Central memory CD4-positive, alpha-beta T cell (primary cell): Measurements from ENCODE around the gene EML3.
"Not testable (repeated sequence)": the region's sequence is repeated elsewhere in the genome, so short reads cannot be mapped to it uniquely, and the experiment has no call there.

Source experiments
- DNase-seq: peaks from one replicate; pipeline ENCODE4 v3.0.0; 2022

The EML3 gene

DNA sequence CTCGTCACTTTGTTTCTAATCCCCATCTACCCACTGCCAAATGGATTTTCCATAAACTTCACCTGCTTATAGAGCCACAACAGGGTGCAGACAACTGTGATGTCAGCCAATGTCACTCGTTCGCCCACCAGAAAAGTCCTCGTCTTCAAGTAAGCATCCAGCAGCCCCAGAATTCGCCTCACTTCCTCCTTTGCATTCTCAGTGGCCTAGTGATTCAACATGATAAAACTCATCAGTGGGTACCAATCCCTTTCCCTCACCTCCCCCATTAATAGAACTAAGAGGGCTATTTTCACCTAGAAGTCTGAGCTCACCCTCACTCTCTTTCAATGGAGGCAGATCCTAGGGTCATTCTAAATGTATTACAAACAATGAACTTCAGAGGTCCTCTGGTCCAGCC is 41.7 kb downstream of the EML3 start:
- not testable (repeated sequence) for DNase-seq

DNA sequence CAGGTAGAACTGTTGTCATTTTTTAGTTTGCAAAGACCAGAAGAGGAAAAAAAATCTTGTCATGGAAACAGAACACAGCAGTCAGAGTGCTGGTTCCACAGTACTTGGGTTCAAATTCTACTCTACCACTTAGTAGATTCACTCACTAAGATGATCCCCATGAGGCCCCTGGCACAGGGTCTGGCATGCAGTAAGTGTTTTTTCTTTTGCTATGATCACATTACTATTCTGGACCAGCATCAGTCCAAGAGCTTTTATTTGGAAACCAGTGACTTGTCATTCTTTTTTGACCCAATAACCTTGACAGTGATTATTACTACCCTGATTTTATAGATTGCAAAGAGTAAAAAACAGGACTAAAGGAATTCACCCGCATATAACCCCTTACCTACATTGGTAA is 43.0 kb downstream of the EML3 start:
- DNase-seq: no peak

DNA sequence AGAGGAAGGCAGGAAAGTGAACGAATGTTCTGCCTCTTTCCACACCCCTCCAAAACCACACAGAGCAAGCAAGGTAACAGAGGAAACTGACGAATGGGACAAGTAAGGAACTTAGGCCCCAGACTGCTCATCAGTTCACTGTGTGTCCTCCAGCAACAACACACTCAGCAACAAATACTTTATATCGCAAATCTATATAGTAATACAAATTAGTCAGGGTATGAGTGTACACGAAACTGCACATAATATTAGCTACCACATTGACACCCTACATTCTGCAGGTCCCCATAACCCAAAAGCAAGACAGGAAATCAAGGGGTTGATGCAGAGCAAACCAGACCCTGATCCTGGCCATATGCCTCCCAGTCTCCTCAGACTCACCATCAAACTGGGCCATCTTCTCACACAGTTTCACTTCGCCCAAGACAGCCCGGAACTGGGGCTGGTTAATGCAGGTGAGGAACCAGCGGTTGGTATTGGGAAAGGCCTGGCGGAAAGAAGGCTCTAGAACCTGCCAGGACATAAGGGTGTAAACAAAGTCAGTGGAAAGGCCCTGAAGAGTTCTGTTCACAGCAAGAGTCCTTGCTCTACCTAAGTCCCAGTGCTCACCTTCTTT is 45.4 kb downstream of the EML3 start:
- no peak for DNase-seq

DNA sequence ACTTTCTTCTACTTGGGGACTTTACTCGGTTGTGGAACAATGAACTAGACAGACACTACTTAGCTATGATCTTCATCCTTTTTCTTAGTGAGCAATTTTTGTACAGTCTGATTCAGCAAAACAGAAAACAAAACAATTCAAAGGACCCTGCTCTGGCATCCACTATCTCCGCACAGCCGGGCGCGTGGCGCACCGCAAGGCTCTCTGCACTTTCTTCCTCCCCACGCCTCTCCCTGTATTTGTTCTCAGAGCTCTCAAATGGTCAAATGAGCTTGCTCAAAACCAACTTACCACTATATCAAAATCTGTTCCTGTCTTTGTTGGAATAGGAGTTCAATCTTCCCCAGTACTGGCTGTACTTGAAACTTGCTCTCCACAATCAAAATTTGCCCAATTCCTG is 46.3 kb downstream of the EML3 start:
- no peak for DNase-seq

DNA sequence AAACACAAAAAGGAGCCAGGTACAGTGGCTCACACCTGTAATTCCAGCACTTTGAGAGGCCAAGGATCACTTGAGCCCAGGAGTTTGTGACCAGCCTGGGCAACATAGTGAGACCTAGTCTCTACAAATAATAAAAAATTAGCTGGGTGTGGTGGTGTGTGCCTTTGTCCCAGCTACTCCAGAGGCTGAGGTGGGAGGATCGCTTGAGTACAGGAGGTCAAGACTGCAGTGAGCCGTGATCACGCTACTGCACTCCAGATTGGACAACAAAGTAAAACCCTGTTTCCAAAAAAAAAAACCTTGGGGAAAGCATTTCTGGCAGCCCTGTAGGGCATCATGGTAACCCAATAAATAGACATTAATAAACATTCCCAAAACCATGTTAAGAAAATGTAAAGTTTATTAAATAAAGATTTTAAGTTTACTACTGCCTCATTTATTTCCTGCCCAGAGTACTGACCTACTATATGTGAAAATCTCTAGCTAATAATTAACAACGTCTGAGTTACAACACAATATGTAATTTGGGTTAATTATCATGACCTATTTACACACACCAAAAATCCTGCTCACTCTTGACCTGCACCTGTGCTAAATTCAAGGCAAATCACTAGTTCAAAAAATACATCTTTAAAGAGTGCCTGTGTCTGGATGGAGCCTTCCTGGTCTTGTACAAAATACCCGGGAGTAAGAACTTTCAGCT is 47.3 kb downstream of the EML3 start:
- no peak for DNase-seq

DNA sequence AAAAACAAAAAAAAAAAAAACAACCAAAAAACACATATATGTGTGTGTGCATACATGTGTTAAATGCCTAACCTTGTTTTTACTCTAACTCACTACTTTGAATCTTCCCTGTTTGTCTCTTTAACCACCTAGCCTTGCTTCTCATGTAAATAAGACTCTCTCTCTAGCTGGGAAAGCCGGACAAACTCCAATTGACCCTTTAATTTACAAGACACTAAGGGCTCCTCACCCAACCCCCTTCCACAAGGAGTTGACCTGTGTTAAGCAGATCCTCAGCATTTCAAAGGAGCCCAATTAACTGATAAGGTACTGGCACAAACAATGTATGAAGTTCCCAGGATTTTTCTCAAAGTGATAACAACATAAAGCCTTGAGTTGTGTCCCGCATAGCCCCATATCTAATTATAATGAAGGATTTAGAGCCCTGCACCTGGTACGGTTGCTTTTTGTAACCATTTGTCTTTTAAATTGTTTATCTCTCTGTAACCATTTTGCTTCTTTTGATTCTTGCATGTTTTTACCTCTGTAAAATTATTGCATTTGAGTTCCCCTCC is 50.8 kb downstream of the EML3 start:
- not testable (repeated sequence) for DNase-seq

DNA sequence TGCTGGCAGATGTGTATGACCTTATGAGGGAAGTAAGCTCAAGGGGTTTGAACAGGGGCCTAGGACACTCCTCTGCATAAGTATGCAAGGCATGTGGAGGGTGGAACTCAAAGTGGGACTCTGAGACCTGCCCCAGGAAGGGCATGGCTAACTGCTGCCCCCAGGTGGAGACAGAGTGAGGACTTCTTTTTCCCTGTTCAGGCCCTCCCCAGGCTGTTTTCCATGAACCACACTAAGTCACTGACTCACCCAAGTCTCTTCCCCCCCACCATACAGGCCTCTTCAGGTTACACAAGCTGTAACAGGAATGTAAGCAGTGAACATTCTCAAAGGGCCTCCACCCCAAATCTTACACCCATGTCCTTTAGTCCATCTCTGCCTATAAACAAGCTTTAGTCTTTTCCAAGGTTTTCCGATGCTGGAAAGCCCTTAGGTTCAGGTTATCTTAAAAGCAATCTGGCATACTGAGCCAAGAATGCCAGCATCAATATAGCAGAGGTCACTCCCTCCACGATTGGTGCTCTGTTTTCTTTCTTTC is 51.9 kb downstream of the EML3 start:
- peak; percentile 74 for DNase-seq

DNA sequence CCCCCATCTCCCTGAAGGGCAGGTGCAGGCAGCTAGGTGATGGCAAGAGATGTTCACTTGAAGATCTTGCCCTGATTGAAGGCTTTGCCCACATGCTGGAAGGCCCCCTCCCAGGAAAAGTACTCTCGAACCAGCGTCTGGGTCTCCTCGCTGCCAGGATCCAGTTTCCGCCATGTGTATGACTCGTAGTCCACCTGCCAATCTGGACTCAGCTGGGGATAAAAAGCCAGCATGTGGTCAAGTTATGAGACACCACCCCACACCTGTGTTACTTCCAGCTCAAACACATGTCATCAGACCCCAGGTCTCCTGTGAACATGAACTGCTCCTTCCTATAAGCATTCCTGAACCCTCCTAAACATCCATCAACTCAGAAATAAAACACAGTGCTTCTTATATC is 52.9 kb downstream of the EML3 start:
- DNase-seq: not testable (repeated sequence)

DNA sequence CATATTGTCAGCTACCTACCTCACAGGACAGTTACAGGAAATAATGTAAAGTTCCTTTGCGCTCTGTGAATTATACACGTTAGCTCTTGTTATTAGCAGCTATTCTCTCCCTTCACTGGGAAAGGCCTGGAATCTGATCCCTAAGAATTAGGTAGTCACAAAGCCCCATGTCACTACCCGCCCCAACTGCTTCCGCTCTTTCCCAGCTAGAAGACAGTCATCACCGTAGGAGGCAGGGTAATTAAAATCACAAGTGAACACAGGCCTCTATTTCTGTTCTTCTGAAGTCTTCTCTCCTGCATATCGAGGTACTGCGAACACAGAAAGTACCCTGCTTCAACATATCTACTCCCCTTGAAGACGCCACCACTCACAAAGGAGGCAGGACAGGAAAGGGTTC is 53.4 kb downstream of the EML3 start:
- DNase-seq: no peak

DNA sequence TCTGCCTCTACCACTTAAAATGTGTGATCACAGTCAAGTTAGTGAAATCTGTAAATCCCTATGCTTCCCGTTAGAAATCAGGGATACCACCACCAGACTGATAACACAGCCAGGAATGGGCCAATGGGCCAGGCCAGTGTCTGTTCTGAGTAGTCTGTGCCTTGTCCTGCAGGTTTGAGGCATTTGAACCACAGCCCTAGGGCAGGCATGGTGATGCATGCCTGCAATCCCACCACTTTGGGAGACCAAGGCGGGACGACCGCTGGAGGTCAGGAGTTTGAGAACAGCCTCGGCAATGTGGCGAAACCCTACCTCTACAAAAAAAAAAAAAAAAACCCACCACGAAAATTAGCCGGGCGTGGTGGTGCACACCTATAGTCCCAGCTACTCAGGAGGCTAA is 53.9 kb downstream of the EML3 start:
- DNase-seq: no peak

DNA sequence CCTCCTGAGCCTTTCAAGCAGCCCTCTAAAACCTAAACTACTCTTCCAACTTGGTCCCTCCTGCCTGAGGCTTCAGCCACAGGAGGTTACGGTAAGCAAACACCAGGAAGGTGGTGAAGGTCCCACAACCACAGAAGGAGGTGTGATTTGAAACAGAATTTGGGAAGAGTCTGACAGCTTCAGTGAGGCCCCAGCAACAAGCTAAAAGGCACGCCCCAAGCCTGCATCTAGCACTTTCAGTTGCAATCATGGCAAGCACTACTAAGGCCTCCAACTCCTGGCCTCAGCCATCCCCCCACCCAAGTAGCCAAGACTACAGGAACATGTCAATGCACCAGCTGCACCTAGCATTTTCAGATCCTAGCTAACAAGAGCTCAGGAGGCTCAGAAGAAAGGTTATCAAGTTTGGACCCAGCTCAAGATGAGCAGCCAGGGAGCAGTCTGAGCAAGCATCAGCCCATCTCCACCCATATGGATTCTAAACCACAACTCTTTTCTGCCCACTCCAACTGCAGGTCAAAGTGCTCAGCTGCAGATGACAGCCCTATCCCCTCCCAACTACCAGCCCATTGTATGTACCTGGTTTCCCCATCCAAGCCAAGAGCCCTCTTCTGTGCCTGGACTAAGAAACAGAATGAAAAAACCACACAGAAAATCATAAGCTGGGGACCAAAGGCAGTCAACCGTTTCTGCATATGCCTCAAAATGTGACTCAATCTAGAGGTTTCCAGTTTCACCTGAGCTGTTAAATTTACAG is 55.5 kb downstream of the EML3 start:
- peak; percentile 72 for DNase-seq

DNA sequence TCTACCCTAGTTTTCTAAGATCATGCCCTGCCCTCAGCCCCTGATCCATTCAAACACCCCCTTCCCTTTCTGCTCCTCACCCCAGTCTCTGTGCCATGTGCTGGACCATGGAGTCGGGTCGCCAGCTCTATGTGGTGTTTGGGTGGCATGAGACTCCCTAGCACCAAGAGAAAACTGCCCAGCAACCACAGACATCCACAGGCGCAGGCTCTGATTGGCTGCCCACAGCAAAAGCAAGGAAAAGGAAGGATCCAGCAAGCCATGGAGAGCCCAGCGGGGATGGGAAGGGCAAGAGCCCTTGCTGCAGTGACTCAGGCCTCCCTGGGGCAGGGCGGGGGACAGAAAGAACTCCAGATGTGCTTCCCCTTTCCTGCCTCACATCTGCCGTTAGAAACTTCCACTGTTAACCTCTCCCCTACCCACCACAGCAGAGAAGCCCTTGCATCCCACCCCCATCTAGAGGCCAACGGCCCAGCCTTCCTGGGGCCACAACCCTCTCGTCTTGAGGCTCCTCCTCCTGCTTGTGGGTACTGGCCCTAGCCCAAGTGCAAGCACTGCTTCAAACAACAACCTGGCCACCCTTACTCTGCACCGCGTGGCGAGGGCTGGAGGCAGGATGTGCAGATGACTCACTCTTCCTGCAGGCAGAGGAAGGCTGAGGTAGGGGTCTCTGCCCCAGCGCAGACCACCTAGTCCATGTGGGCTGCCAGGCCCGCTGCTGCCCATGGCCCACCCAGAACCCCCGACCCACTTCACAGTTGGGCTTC is 56.3 kb downstream of the EML3 start:
- DNase-seq: peak; percentile 86

DNA sequence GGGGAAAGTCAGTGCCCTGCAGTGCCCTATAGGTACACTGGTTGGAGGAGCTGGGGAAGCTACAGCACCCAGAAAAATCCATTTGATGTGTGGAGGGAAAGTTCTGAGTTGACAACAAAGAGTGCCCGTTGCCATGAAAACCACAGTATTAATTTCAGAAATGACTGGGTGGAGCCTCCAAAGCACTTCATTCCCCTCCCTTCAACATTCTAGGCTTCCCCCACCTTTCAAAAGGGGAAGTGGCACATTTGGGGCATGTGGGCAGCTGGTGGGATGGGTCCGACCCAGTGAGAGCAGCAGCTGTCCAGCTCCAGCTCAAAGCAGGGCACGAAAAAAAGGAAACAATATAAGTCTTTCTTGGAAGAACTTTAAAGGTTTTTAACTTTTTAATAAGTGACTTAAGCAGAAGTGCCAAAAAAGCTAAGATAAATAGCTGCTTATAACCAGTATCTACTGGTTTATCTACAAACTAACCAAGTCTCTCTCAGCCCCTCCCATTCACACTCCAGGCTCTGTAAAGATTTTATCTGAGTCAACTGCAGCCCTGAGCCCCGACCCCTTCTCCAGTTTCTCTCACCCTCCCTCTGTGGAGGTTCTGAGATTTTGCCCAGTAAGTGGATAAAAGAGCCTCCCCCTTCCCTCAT is 57.0 kb downstream of the EML3 start:
- peak; percentile 92 for DNase-seq

DNA sequence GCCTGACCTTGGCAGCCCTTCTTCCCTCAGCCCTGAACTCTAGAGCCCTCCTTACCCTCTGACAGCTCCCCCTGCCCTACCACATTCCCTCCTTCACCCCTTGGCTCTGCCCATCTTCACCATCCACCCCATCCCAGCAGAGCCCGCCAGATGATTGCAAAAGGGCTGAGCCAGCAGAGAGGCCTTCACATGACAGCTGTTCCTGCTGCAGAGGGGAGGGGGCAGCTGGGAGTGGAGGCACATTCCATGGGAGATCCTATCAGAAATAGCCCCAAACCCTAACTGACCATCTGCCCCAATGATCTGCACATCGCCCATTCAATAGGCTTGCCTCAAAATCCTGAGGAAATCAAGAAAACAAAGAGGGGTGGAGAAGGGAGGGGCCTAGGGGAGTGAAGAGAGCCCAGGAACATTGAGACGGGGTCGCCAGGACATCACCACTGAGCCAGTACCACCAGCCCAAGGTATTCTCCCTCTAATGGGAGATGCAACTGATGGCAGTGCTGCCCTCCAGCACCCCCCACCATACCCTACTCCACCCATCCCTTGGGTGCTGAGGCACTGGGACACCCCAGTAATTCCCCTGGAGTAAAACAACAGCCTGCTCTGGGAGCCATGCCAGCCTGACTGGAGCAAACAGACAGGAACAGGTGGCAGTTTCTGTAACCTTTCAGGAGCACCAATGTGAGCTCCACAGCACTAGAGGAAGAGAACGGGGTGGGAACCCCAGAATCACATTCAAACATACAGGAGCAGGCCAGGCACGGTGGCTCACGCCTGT is 58.0 kb downstream of the EML3 start:
- no peak for DNase-seq

DNA sequence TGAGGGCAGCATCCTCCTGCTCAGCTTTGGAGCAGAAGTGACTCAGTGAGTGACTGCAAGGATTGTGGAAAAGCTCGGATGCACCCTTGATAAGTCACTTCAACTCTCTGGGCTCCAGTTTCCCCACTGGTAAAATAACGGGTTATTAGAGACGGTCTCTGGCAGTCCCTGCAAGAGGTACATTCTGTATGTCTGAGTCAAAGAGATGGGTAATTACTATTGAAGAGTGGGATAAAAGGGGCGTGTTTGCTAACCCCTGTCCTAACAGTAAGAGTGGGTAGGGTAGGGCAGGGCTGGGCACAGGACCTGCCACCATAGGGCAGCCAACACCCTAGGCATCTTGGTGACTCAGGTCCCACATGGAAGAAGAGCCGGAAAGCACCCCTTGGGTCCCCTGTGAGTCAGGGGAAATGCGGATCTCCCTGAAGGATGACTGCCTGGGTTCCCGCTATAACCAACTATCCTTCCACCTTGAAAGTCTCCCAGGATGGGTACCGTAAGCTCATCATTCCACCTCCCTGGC is 58.7 kb downstream of the EML3 start:
- no peak for DNase-seq

DNA sequence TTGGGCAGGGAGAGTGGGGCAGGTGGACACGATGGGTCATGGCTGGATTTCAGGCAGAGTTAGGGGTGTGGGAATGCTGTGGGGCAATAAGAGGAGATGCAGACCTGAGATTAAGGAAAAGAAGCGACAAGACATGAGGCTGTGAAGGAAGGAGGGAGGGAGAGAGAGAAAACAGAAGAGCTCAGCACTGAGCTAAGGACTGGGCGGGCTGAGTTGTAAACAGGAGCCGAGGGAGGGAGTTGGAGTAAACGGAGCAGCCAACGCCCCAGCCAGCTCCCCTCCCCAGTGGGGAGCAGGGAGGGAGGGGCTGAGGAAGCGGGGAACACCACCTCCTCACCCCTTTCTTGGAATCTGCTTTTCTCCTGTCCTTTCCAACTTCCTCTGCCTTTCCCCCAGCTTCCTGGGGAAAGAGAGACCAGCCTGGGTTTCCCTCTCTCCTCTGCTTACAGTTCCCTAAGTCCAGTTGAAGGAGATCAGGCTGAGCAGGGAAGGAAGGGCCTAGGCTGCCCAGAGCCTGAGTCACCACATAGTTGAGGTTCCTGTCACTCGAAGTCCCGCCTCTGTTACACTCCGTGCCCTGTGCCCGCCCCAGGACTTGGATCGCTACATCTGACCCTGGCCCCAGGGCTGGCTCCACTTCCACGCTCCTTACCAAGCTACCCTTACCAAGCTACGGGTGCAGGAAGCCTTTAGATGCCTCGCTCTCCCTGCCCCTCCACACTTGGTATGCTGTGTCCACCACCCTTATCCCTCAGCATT is 59.3 kb downstream of the EML3 start:
- peak; percentile 73 for DNase-seq

DNA sequence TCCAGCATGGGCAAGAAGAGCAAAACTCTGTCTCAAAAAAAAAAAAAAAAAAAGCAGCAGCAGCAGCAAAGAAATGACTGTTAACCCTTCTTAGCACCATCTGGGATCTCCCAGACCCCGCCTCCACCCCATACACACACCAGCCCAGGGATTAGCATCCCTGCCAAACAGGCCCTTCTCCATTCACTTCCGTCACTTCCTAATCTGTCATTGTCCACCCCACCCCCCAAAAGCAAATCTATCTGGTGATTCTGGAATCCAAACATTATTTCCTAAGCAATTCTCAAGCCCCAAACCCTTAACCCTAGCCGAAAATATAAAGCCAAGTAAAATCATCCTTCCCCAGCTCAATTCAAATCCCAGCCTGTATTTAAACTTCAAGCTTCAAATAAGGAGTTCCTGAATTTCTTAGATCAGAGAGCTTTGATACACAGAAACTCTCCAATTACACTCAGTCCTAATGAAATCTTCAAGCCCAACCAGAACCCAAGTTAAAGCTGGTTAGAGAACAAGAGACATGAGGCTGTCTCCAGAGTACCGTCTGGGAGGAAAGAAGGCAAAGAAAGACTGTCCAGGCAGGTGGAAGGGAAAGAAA is 60.0 kb downstream of the EML3 start:
- no peak for DNase-seq
